Measurements from ENCODE around the gene SEMA3G.

The SEMA3G gene

GRCh38 chr3:52453496-52454249 is 8.8 kb upstream of the SEMA3G start, which contains the start of gene TNNC1:
Gene TNNC1 (minus strand): TSS chr3:52454041. CDS start chr3:52454015, 26 bp downstream.
- FAIRE-seq = no peak

DNA sequence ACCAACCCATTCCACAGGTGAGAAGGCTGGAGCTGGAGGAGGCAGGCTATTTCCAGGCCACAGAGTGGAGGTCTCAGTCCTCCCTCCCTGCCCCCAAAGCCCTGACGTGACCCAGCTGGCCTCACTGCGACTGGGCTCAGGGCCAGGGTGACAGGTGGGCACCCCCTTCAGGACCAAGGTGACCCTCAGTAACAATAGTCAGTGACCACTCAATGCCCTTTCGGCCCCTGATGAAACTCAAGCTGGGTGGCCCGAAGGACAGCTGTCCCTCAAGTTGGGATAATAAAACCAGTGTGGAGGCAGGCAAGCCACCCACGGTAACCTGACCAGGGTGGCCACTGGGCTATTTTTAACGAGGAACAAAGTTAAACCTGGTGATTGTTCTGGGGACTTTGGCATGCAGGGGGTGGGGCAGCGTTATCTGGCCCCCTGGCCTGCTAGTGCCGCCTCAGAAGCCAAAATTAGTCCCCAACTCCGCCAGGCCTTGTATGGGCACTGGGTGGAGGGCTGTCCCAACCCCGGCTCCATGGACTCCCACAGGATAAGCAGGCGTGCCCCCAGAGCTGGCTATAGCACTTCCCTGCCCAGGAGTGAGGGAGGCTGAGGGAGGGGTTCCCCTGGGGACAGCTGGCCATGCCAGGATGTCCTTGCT is 7.8 kb upstream of the SEMA3G start:
- FAIRE-seq = no peak

- FAIRE-seq = no peak
These were observed 7.2 kb upstream of the SEMA3G start for GRCh38 chr3:52452126-52452525.

DNA sequence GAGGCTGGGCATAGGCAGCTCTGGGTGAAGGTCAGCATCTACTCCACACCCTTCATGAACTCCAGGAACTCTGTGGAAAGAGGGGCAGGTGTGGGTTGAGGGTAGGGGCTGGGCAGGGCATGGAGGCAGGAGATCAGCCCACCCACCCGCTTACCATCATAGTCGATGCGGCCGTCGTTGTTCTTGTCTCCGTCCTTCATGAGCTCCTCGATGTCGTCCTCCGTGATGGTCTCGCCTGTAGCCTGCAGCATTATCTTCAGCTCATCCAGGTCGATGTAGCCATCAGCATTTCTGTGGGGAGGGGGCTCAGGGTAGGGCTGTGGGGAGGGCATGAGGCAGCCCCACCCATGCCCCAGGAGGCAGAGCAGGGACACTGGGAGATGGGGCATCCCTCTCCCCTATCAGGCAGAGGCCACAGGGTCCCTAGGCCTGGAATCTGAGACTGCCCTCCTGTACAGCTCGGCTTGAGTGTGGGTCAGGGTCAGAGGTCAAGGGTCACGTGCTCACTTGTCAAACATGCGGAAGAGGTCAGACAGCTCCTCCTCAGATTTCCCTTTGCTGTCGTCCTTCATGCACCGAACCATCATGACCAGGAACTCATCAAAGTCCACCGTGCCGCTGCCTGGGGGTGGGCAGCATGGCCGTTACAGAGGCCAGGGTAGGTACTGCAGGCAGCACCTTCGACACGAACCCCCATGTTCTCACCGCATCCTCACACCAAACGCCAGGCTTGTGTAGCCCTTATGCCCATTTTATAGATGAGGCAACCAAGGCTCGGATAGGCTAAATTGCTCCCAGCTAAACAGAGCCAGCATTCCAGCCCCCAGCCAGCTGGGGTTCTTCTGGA is 6.6 kb upstream of the SEMA3G start:
- no peak for FAIRE-seq

- no peak for FAIRE-seq
These were observed 5.8 kb upstream of the SEMA3G start for GRCh38 chr3:52450489-52451236.

GRCh38 chr3:52447512-52448355 is 2.8 kb upstream of the SEMA3G start:
- no peak for FAIRE-seq

DNA sequence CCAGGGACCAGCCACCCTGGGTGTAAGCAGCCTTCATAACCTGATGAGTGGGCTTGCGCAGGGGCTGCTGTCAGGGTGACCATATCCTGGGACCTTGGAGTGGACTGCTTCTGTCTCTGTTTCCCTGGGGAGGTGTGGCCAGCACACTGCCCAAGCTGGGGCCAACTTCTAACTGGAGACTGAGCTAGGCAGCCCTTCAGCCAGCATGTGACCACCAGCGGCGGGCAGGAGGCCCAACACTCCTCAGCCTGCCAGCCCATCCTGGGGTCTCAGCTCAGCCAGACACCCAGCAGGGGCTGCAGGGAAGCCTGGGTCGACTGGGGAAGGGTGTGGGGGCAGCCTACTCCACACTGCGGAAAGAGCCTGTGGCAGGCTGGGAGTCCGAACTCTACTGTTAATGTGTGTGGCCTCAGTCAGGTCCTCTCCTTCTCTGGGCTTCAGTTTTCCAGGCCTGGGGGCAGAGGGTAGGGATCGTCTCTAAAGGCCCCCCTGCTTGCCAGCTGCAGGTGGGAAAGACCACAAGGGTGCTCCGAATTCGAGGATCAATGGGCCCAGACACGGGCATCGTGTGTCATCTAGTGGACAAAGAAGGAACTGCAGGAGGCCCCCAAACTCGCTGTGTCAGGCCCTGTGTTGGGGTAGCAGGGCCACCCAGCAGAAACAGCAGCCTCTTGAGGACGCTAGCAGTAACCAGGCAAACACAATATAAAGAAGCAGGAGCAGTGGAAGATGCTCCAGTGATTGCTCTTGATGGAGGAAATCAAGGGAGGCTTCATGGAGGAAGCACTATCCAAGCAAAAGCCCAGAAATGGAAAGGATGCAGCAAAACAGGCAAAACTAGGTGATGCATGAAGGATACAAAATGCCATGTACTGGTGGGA is 2.0 kb upstream of the SEMA3G start:
- FAIRE-seq = no peak

GRCh38 chr3:52446042-52446441 is 1.1 kb upstream of the SEMA3G start:
- FAIRE-seq = no peak

GRCh38 chr3:52443791-52444687 is 864 bp downstream of the SEMA3G start:
- FAIRE-seq = no peak

DNA sequence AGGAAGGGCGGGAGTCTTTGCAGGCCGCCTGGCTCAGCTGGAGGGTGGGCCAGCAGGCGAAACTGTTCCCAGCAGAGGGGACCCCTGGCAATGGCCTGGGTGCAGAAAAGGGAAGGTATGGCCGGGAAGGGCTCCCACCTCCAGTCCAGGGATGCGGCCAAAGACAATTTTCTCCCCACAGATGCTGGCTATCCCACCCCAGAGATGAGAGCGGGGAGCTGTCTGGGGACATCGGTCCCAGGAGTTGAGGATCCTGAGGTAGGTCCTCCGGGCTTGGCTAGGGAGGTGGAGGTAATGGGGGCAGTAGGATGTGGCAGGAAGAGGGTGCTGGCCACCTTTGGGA is 1.7 kb downstream of the SEMA3G start:
- no peak for FAIRE-seq

- FAIRE-seq = no peak
These were observed 2.3 kb downstream of the SEMA3G start for GRCh38 chr3:52442409-52443267.

DNA sequence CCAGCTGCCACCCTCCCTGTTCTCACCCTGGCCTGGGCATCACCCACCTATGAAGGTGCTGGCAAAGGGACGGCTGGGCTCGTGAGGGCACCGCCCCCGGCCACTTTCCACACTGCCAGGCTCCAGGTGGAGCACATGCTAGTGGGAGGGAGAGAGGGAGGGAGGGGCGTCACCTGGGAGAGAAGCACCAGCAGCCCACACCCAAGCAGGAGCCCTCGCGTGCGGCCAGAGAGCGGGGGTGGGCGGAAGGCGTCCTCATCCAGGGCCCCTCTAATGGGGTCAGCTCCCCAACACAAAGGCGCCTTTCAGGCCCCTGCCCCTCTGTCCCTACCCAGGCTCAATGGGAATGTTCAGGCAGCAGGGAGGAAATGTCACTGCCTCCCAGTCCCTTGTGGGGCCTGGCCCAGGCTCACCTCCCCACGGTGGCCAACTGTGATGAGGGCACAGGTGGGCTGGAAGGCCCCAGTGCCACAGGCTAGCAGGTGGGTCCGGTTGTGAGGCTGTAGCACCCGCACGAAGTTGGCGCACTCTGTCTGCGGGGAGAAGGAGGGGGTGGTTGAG is 3.1 kb downstream of the SEMA3G start:
- no peak for FAIRE-seq

GRCh38 chr3:52441091-52441771 is 3.7 kb downstream of the SEMA3G start:
- FAIRE-seq = no peak

DNA sequence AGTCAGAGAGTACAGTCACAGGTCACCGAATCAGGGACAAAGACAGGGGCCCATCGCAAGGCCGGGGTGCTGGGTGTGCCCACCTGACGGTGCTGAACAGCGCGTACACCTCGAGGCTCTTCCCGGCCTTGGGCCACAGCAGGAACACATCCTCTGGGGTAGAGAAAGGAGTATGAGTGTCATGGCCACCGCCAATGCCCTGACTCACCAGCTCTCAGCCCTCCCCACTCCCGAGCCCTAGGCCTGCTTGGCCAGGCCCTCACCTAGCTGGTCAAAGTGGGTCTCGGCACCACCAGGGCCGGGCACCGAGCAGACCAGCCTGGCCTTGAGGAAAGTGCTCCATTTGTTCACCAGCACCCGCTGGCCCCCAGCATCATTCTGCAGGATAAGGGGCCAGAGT is 4.2 kb downstream of the SEMA3G start:
- no peak for FAIRE-seq

- FAIRE-seq = no peak
These were observed 4.7 kb downstream of the SEMA3G start for GRCh38 chr3:52440249-52440551.

DNA sequence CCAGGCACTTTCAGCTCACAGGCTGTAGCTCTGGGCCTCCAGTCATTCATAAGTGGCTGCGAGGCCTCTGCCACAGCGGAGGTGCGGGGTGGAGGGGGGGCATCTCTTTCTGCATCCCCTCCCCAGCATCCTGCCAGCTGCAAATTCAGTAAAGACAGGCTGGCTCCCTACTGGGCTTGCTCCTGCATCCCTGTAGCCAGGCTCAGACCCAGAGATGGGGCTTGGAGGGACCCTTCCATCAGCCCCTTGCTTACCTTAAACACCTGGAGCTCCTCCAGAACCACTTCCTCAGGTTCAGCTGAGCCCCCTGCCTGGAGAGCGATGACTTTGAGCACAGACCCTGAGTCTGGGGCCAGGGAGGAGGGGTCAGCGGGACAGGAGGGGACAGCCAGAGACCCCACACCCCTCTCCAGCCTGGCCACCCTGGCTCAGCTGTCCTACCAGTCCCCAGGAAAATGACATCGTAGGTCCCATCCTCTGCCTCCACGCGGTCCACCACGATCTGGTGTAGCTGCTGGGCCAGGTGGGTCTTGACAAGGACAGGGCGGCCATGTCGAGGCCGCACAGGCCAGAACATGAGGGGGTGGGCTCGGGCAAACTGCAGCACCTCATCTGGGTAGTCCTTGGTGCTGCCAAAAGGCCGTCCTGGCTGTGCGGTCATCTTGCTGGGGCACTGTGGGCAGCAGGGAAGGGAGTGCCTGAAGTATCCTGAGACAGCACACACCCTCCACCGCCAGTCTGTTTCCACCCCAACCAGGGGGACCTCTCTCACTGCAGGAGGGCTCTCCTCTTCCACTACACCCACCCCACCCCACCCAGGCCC is 5.3 kb downstream of the SEMA3G start:
- no peak for FAIRE-seq
